GM15510 (cell line): ENCODE results near the gene SGSM2.

Experiments used
- POLR2A ChIP-seq: IDR thresholded peaks from 3 replicates; pipeline ENCODE4 v1.6.1; 2011; ENCODE audit warnings: borderline replicate concordance; ENCODE audit not compliant: insufficient read length; ENCODE audit errors: extremely low read depth

Gene SGSM2

GRCh38 chr17:2396568-2397246 is 59.4 kb downstream of the SGSM2 start:
- no peak for TF ChIP-seq POLR2A

GRCh38 chr17:2397247-2398171 is 60.2 kb downstream of the SGSM2 start:
- no peak for TF ChIP-seq POLR2A

- no peak for TF ChIP-seq POLR2A
Observed at GRCh38 chr17:2398182-2398581, 60.9 kb downstream of the SGSM2 start.

DNA sequence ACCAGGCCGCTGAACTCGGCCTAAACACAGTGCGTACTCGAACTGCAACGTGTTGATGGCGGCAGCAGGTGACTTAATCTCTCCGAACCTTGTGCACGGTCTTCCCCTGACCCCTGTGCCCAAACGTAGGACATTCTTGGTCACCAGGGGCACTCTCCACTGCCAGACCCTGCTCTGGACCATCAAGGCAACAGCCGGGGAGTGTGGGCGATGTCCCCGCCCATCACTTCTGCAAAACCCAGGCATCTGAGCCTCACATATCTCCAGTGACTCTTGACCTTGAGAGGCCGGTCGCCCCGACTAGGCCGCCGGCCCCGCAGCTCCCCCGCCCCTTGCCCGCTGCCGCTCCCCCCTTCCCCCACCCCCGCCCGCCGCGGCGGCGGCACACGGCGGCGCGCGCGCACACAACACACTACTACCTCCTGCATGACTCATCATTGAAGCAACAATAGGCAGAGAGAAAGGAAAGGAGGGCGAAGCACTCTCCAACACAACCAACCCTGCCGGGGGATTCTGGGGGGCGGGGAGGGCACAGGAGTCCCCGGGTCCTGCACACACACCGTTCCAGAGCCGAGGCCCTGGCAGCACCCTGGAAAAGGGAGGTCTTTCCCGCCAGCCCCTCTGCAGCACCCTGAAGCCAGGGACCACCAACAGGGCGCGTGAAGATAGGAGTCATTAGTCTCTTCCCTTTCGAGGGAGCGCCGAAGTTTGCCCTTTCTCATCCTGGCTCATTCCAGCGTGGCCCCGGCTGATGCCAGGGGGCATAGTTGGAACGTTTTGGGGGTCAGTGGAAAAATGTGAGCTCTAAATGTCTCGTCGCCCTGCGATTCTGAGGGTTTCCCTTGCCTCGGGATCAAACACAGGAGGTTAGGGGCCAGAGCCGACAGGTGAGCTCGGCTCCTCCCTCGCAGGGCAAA is 61.6 kb downstream of the SGSM2 start:
- no peak for TF ChIP-seq POLR2A

GRCh38 chr17:2399572-2400473 is 62.5 kb downstream of the SGSM2 start:
- peak; percentile 67 for TF ChIP-seq POLR2A

- TF ChIP-seq POLR2A, result no peak
Observed at GRCh38 chr17:2400474-2400866, 63.2 kb downstream of the SGSM2 start.

DNA sequence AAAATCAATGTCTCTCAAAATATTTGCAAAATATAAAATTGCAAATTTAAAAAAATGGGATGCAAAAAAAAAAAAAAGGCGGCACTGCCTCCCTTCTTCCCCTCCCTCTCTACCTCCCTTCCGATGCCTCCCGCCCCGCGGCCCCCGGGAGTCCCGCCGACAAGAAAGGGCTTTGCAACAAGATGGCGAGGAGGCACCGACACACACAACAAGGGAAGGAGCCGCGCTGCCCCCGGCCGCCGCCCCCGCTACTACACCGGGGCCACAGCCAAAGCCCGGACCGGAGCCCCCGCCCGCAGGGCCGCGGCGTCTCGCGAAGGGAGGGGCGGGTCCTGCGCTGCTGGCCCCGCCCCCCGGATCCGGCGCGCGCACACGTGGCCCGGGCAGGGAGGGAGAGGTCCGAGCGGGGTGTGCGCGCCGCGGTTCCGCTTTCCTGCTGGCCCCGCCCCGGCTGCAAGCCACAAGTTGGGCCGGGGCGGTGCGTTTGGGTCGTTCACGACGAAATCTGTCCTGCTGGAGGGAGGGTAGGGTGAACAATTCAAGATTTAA is 63.6 kb downstream of the SGSM2 start, which contains the start of gene MNT:
Gene MNT, minus strand, starts transcription at position 184 of the 549 bp plus-strand sequence. CDS start 348 bp downstream, outside the sequence.
- peak; percentile 46 for TF ChIP-seq POLR2A

DNA sequence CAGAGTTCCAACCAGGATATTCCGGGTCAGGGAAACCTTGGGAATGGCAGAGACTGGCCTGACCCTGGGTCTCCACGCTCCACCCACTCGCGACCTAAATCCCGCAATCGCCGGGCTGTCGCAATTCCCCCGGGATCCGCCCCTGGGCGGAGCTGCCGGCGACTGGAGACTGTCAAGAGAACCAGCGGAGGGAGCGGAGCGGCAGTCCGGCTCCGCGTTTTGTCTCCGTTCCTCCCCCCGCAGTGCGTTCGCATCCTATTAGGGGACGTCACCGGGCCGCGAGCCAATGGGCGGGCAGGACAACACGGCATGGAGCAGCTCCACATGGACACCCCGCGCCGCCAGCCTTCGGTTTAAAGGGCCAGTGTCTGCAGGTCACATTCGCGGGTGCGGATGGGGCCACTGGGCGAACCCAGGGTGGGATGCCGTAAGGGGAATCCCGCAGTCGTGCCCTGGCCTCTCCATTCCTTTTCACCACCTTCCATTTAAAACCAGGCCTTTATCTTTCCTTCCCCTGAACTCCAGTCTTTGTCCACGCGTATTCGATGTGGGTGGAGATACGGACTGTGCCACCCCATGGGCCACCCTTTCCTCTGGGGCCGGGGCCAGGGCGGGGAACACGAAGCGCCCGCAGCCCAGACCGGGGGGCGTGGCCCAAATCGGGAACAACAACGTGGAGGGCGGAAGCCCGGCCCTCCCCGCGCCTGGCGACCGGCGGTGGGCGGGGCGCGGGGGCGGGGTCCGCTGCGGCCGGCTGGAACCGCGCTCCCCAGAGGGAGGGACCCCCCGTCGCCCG is 64.3 kb downstream of the SGSM2 start:
- no peak for TF ChIP-seq POLR2A

DNA sequence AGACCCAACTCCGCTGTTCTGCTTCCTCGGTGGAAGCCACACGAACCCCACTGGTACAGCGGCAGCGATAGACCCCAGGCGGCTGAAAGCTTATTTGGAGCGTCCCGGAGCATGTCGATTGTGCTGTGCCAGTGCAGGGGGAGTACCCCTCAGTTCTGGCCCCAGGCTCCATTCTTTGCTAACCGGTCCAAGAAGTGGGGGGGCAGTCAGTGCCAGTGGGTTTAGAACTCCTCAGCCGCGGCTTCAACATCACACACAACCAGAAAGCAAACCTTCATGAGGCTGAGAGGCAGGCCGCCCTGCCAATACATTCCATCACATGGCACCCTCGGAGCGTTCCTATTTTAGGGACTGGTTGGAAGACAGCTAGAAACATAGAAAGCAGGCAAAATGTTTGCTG is 65.2 kb downstream of the SGSM2 start:
- no peak for TF ChIP-seq POLR2A

- TF ChIP-seq POLR2A, result no peak
Observed at GRCh38 chr17:2403044-2403443, 65.7 kb downstream of the SGSM2 start.

GRCh38 chr17:2405247-2405926 is 68.1 kb downstream of the SGSM2 start:
- TF ChIP-seq POLR2A, result no peak

- TF ChIP-seq POLR2A, result no peak
Observed at GRCh38 chr17:2406271-2406902, 69.1 kb downstream of the SGSM2 start.
